GM19467 (cell line): ENCODE results near the gene RNF115.

Experiments used
- ATAC-seq: cut with Tn5 transposase; IDR thresholded peaks from one replicate; pipeline ENCODE4 v1.9.1; 2021; ENCODE audit warnings: mild to moderate bottlenecking, moderate library complexity; ENCODE audit not compliant: unreplicated experiment

Gene RNF115

DNA sequence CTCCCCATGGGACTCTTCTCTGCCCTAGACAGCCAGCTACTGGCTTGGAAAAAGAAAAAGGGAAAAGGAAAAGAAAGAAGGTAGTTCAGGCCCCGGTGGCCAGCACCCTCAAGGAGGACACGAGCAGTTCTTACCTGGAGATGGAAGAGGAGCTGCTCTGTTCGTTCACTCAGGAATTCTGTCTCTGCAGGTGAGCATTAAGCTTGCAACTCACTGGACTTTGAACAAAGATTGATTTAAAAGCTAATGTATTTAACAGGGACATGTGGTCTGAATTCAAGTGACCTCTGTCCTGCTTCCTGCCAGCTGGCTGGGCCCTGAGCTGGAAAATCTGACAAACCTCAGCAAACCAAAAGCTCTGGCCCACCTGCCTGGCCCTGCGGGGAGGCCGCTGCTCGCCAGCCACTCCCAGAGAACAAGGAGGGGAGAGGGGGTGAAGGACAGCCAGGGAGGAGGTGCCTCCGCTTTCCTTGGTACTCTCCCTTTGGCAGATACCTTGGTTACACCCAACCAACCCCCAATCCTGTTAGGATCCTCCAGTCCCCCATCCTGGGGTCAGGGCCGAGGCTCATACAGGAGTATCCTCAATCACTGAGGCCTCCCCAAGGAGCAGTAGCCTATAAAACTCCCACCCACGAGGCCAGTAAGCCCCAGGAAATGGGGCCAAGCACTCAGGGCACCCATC lies 116.6 kb downstream of the RNF115 start, which contains the start of gene PDZK1:
Gene PDZK1 (minus strand): TSS at position 186 of the 685 bp plus-strand sequence. CDS start 19,347 bp downstream, outside the sequence.
- ATAC-seq: no peak

DNA sequence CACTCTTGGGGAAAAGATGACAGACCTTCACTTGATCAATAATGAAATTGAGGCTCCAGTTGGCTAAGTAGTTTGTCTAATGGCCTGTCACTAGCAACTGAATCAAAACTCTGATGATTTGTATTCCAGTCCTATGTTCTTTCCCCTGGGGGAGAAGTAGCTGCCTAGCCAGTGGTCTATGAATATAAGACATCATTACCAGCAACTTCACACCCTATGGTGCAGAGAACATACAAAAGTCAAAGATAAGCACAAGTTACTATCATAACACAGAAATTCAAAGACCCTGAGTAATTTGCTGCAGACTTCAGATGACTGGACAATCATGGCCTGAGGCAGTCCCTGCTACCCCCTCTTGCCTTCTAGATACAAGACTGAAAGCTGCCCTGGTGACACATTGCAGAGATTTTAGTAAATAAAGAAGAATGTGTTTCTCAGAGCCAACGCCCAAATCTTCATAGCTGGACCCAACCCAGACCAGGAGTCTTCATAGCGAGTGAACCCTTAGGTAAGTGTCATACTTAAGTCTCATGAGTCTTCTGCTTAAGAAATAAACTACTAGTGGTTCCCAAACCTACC lies 117.7 kb downstream of the RNF115 start:
- no peak for ATAC-seq

- ATAC-seq: no peak
These were observed 118.3 kb downstream of the RNF115 start for GRCh38 chr1:145705622-145706021.

DNA sequence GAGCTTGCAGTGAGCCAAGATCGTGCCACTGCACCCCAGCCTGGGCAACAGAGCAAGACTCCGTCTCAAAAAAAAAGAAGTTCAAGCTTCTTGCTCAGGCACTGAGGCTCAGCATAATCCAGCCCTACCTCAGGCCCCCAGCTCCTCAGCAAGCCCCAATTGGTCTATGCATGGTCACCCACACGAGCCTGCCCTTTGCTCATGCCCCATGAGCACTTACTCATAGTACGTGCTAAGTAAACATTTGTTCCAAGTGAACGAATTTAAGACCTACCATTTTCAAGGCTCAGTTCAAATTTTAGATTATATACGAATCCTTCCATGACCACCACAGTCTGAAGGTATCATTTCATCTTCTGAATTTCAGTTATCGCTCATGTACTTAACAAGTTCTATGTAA lies 121.1 kb downstream of the RNF115 start:
- no peak for ATAC-seq

- ATAC-seq: no peak
These were observed 121.8 kb downstream of the RNF115 start for GRCh38 chr1:145702052-145702451.

GRCh38 chr1:145701306-145701862 lies 122.5 kb downstream of the RNF115 start:
- ATAC-seq: no peak

GRCh38 chr1:145696630-145696960 lies 127.3 kb downstream of the RNF115 start:
- no peak for ATAC-seq

GRCh38 chr1:145695821-145696629 lies 127.9 kb downstream of the RNF115 start:
- ATAC-seq: no peak

- ATAC-seq: no peak
These were observed 131.0 kb downstream of the RNF115 start for GRCh38 chr1:145692785-145693443.

GRCh38 chr1:145690587-145691558 lies 133.0 kb downstream of the RNF115 start:
- ATAC-seq: peak; percentile 48

DNA sequence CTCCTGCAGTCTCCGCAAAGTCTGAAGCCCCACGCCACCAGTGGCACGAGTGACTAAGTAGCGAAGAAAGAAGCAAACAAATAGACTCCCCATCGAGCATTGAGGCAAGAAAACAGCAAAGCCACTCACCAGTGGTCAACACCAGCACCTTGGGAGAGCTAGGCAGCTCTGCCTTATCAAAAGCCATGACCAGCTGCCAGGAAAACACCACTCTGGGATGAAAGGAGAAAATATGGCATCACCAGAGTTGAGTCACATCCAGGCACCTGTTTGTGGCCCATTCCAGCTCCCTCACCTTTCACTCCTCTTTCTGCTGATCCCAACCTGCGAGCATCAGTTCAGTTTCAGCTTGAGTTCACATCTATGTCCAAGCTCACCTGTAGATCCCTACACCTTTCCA lies 134.0 kb downstream of the RNF115 start:
- ATAC-seq: no peak

DNA sequence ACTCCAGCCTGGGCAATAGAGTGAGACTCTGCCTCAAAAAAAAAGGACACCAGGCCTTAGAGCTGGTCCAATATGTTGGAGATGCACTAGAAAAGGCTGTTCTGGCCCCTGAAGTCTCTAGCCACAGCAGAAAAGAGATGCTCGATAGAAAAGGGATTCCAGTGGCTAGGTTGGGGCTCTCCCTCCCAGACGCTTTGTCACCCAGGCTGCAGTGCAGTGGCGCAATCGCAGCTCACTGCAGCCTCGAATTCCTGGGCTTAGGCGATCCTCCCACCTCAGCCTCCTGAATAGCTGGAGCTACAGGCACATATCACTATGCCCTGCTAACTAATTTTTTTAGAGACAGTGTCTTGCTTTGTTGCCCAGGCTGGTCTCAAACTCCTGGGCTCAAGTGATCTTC lies 135.0 kb downstream of the RNF115 start:
- no peak for ATAC-seq
